Astrocyte (in vitro differentiated cells and primary cell): ENCODE measurements around the gene PNPO. TPM values are rescaled to one million over a fixed set of nuclear protein-coding genes. Genes with fewer than 3 reads are reported as not detected.
"Not testable (repeated sequence)": the region's sequence is repeated elsewhere in the genome, so short reads cannot be mapped to it uniquely, and the experiment has no call there.

Experiments used
- DNase-seq: peaks from one replicate; pipeline ENCODE4 v3.0.0-alpha.2; 2010; ENCODE audit warnings: low read depth
- FAIRE-seq: peaks from 2 replicates; lab custom pipeline; 2011; peaks lifted over from hg19 to GRCh38; lab: Jason Lieb, UNC
- H2AFZ ChIP-seq: 2 replicates; pipeline ENCODE4 v1.6.0; 2012; ENCODE audit warnings: low read depth, low read length, inconsistent platforms
- H3K27ac ChIP-seq: 2 replicates; pipeline ENCODE4 v1.5.1; 2011; ENCODE audit warnings: low read depth, low read length, inconsistent platforms
- H3K27me3 ChIP-seq: 2 replicates; pipeline ENCODE4 v1.6.0; 2011; ENCODE audit warnings: low read length, inconsistent platforms; ENCODE audit not compliant: insufficient read depth
- H3K36me3 ChIP-seq: 2 replicates; pipeline ENCODE4 v1.5.1; 2011; ENCODE audit warnings: low read length, inconsistent platforms; ENCODE audit not compliant: insufficient read depth
- H3K4me1 ChIP-seq: 2 replicates; pipeline ENCODE4 v1.5.1; 2011; ENCODE audit warnings: low read length, inconsistent platforms; ENCODE audit not compliant: insufficient read depth
- H3K4me2 ChIP-seq: 2 replicates; pipeline ENCODE4 v1.6.0; 2012; ENCODE audit warnings: low read length, inconsistent platforms
- H3K4me3 ChIP-seq: 2 replicates; pipeline ENCODE4 v1.5.1; 2011; ENCODE audit warnings: low read depth, mild to moderate bottlenecking, low read length, inconsistent platforms; ENCODE audit not compliant: insufficient read depth
- H3K79me2 ChIP-seq: 2 replicates; pipeline ENCODE4 v1.6.0; 2012; ENCODE audit warnings: mild to moderate bottlenecking, low read length, inconsistent platforms; ENCODE audit not compliant: insufficient read depth
- H3K9ac ChIP-seq: 2 replicates; pipeline ENCODE4 v1.6.0; 2012; ENCODE audit warnings: mild to moderate bottlenecking, low read length, inconsistent platforms
- H3K9me3 ChIP-seq: 2 replicates; pipeline ENCODE4 v1.5.1; 2012; ENCODE audit warnings: low read depth, mild to moderate bottlenecking, low read length, inconsistent platforms; ENCODE audit not compliant: insufficient read depth
- H4K20me1 ChIP-seq: 2 replicates; pipeline ENCODE4 v1.6.0; 2012; ENCODE audit warnings: low read length, inconsistent platforms; ENCODE audit not compliant: insufficient read depth
- H3K27ac Mint-ChIP-seq: one replicate; pipeline ENCODE4 v1.8.0; 2021; ENCODE audit warnings: mild to moderate bottlenecking, mixed read lengths; ENCODE audit not compliant: unreplicated experiment
- H3K27me3 Mint-ChIP-seq: one replicate; pipeline ENCODE4 v1.8.0; 2021; ENCODE audit warnings: low read depth, mixed read lengths; ENCODE audit not compliant: unreplicated experiment
- H3K36me3 Mint-ChIP-seq: one replicate; pipeline ENCODE4 v1.8.0; 2021; ENCODE audit warnings: low read depth, mixed read lengths; ENCODE audit not compliant: unreplicated experiment
- H3K4me1 Mint-ChIP-seq: one replicate; pipeline ENCODE4 v1.8.0; 2021; ENCODE audit warnings: low read depth, mixed read lengths; ENCODE audit not compliant: unreplicated experiment
- H3K4me3 Mint-ChIP-seq: one replicate; pipeline ENCODE4 v1.8.0; 2021; ENCODE audit warnings: mild to moderate bottlenecking, moderate library complexity, mixed read lengths; ENCODE audit not compliant: unreplicated experiment
- H3K9me3 Mint-ChIP-seq: one replicate; pipeline ENCODE4 v1.8.0; 2021; ENCODE audit warnings: mild to moderate bottlenecking, mixed read lengths; ENCODE audit not compliant: unreplicated experiment
- CTCF ChIP-seq: IDR thresholded peaks from 2 replicates; pipeline ENCODE4 v1.5.1; 2011; ENCODE audit warnings: low read depth, mild to moderate bottlenecking, inconsistent platforms, low read length, moderate library complexity; ENCODE audit not compliant: insufficient read depth
- EZH2 ChIP-seq: IDR thresholded peaks from 2 replicates; pipeline ENCODE4 v1.6.1; 2012; ENCODE audit warnings: mild to moderate bottlenecking, low read length, inconsistent platforms; ENCODE audit not compliant: insufficient read depth
- total RNA-seq: library from RNA; stranded (reverse); gene quantifications from 2 replicates; pipeline ENCODE4 v1.2.1, GENCODE V29; 2021

The PNPO gene
- total RNA-seq, 1 donor from 2014 or later: 12.0 TPM

- Mint-ChIP-seq H3K27me3 (no peaks in the 10 kb centered on the region), H3K9me3 (no peaks in the 10 kb centered on the region), H3K4me3 (no peak overlapping the region), H3K36me3 (peaks cover 12% of the 10 kb centered on the region), H3K4me1 (no peaks in the 10 kb centered on the region), H3K27ac (no peak overlapping the region)
- Histone ChIP-seq H3K4me1 (no peaks in the 10 kb centered on the region), H3K27me3 (no peaks in the 10 kb centered on the region), H4K20me1 (peaks cover 4% of the 10 kb centered on the region), H3K36me3 (peaks cover under 1% of the 10 kb centered on the region), H3K4me2 (no peak overlapping the region), H3K27ac (no peak overlapping the region), H3K4me3 (no peak overlapping the region), H3K9ac (no peak overlapping the region), H2AFZ (no peak overlapping the region), H3K79me2 (no peaks in the 10 kb centered on the region), H3K9me3 (no peaks in the 10 kb centered on the region)
- FAIRE-seq (no peak), DNase-seq (no peak)
- TF ChIP-seq CTCF: no peak
- no peak for TF ChIP-seq EZH2
These were observed 22.4 kb upstream of the PNPO start for GRCh38 chr17:47918991-47919390.

GRCh38 chr17:47919889-47920288 is 21.5 kb upstream of the PNPO start:
- H2AFZ ChIP-seq, H3K27ac ChIP-seq, H3K27me3 ChIP-seq, H3K27me3 Mint-ChIP-seq, H3K36me3 ChIP-seq, H3K4me3 Mint-ChIP-seq, H3K9me3 Mint-ChIP-seq, FAIRE-seq, H3K9ac ChIP-seq, H3K9me3 ChIP-seq, H3K4me1 Mint-ChIP-seq, H3K4me1 ChIP-seq, H3K4me2 ChIP-seq, H3K79me2 ChIP-seq, DNase-seq, H3K27ac Mint-ChIP-seq, H3K4me3 ChIP-seq, H4K20me1 ChIP-seq: not testable (repeated sequence)
- peaks cover 16% of the 10 kb centered on the region for H3K36me3 Mint-ChIP-seq

- no peak for TF ChIP-seq CTCF
- no peak for TF ChIP-seq EZH2
- no peak for FAIRE-seq
- Histone ChIP-seq H3K4me3 (no peak overlapping the region), H3K79me2 (no peaks in the 10 kb centered on the region), H2AFZ (no peak overlapping the region), H3K4me2 (peak overlapping the region; percentile 44), H3K27me3 (no peaks in the 10 kb centered on the region), H3K9me3 (no peaks in the 10 kb centered on the region), H3K9ac (no peak overlapping the region), H4K20me1 (no peaks in the 10 kb centered on the region), H3K27ac (no peak overlapping the region), H3K36me3 (peaks cover 10% of the 10 kb centered on the region), H3K4me1 (peaks cover 10% of the 10 kb centered on the region)
- DNase-seq: peak; percentile 32
- Mint-ChIP-seq H3K27me3 (no peaks in the 10 kb centered on the region), H3K36me3 (peaks cover 35% of the 10 kb centered on the region), H3K4me3 (no peak overlapping the region), H3K27ac (no peak overlapping the region), H3K4me1 (peaks cover 6% of the 10 kb centered on the region), H3K9me3 (no peaks in the 10 kb centered on the region)
These were observed 16.3 kb upstream of the PNPO start for GRCh38 chr17:47924785-47925677.
